GM12875 (cell line): Measurements from ENCODE around the gene ANTKMT.

Experiments
- H3K4me3 ChIP-seq: one replicate; pipeline ENCODE4 v1.5.1; 2011; ENCODE audit warnings: low read depth, low read length, control low read depth
- TF ChIP-seq, protein P1 (sequence below): IDR thresholded peaks from 2 replicates; pipeline ENCODE4 v1.5.1; 2011; ENCODE audit warnings: low read depth, mild to moderate bottlenecking, control low read depth, inconsistent platforms, low read length, moderate library complexity, borderline replicate concordance; ENCODE audit not compliant: insufficient read depth

ANTKMT gene

DNA sequence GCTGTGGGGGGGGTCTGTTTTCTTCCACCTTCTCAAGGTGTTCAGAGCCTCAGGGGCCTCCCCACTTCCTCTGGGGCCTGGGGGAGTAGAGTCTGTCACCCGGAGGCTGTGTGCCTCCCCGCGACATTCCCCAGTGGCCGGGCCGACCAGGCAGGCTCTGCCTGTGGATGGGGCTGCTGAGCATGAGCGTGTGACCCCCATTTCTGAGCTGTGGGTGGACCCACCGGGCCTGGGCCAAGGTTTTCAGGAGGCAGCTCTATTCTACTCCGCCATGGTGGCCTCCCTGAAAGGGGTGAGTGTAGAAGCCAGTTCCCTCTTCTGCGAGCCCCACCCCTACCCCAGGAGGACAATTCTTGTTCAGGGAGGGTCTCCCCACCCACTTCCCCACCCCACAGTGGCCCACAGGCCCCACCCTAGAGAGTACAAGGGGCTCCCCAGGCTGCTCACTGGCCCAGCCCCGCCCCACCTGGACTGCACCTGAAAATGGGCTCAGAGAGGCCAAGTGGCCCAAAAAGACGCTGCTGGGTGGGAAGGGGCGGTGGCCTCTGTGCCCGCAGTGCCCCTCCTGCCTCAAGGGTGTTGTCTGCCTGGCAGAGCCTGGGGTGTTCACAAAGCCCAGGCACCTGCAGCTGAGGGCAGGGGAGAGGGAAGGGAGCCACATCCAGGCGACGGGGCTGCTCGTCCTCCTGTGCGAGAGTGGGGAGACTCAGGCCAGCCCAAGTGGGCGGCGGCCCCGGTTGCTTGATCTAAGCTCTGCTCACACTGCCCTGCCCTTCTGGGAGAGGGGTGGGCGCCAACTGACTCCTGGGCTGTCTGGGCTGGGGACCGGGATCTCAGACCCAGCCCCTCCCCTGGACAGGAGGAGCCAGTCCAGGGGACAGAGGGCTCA is 40.9 kb downstream of the ANTKMT start:
- no peak overlapping the region for H3K4me3 ChIP-seq
- TF ChIP-seq, protein P1, sequence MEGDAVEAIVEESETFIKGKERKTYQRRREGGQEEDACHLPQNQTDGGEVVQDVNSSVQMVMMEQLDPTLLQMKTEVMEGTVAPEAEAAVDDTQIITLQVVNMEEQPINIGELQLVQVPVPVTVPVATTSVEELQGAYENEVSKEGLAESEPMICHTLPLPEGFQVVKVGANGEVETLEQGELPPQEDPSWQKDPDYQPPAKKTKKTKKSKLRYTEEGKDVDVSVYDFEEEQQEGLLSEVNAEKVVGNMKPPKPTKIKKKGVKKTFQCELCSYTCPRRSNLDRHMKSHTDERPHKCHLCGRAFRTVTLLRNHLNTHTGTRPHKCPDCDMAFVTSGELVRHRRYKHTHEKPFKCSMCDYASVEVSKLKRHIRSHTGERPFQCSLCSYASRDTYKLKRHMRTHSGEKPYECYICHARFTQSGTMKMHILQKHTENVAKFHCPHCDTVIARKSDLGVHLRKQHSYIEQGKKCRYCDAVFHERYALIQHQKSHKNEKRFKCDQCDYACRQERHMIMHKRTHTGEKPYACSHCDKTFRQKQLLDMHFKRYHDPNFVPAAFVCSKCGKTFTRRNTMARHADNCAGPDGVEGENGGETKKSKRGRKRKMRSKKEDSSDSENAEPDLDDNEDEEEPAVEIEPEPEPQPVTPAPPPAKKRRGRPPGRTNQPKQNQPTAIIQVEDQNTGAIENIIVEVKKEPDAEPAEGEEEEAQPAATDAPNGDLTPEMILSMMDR = no peak

GRCh38 chr16:762595-763268 is 41.8 kb downstream of the ANTKMT start:
- TF ChIP-seq, protein P1 = no peak
- no peak overlapping the region for H3K4me3 ChIP-seq

DNA sequence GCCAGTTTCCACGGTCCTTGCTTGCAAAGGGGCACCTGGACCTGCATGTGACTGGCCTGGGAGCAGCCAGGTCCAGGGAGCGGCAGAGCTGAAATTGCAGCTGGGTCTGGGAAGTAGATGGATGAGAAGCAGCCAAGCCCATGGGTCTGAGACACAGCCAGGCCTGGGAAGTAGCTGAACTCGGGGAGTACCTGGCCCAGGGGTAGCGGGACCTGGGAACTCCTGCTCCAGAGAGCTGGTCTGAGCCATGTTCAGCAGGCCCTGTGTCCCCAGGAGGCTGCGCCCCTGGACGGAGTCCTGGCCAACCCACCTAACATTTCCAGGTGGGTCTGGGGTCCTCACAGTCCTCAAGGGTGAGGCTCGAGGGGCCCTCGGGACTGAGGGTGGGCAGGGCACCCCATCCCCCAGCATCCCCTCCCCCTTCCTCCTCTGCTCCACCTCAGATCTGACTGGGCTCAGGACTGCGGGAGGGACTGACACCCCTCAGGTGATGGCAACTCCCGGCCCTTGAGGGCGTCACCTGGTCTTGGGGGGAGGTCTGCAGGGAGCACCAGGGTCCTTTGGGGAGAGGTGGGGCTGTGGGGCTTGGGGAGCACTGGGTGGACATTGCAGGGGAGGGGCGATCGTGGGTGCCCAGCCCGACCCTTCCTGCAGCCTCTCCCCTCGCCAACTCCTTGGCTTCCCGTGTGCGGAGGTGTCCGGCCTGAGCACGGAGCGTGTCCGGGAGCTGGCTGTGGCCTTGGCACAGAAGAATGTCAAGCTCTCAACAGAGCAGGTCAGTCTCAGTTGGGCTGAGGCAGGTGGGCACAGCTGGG is 42.6 kb downstream of the ANTKMT start:
- TF ChIP-seq, protein P1 = no peak
- H3K4me3 ChIP-seq = no peak overlapping the region

DNA sequence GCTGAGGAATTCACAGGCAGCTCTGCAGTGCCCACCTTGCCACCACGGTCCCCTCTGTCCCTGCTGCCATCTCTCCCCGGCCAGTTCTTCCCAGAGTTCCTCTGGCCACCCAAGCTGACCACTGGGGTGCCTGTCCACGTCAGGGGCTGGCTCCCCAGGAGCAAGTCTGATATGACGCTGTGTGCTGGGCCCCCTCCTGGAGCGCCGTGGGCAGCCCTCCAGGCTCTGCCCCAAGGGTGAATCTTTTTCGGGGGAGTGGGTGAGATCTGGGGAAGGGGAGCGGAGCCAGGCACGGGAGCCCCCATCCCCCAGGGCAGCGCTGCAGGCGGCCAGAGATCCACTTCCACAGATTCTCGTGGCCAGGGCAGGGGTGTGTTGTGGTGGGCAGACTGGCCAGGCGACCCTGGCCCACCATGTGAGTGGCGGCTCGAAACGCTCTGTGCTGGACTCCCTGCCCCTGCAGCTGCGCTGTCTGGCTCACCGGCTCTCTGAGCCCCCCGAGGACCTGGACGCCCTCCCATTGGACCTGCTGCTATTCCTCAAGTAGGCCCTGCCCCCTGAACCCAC is 43.3 kb downstream of the ANTKMT start:
- TF ChIP-seq, protein P1 = no peak
- no peak overlapping the region for H3K4me3 ChIP-seq

- TF ChIP-seq, protein P1 = no peak
- H3K4me3 ChIP-seq = no peak overlapping the region
Observed at GRCh38 chr16:764848-765487, 44.0 kb downstream of the ANTKMT start.

DNA sequence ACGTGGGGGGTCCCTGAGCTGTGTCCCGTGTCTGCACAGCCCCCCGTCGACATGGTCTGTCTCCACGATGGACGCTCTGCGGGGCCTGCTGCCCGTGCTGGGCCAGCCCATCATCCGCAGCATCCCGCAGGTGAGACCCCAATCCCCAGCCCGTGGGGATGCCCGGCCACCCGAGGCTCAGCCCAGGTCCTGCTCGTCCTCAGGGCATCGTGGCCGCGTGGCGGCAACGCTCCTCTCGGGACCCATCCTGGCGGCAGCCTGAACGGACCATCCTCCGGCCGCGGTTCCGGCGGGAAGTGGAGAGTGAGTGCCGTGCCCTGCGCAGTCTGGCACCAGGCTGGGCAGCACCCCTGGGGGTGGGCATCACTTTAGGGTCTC is 44.5 kb downstream of the ANTKMT start:
- TF ChIP-seq, protein P1 = no peak
- H3K4me3 ChIP-seq = no peak overlapping the region
